ENCODE results near the gene NSG2.
A peak's percentile ranks its signal among the peaks of the same experiment; 100 is the strongest.
"Not testable (repeated sequence)": the region's sequence is repeated elsewhere in the genome, so short reads cannot be mapped to it uniquely, and the experiment has no call there.

The NSG2 gene

GRCh38 chr5:174011441-174011840, 34.1 kb upstream of the NSG2 start:
- no peak overlapping the region for H3K4me3 ChIP-seq (ENCODE audit: low read depth, low read length)
- DNase-seq (ENCODE audit: low read depth, low spot score): no peak
- in situ Hi-C loops (cut with HindIII; ENCODE audit: low sequenced_read_pairs): no loop called here
- TF ChIP-seq CTCF (IDR thresholded peaks at IDR 0.05; ENCODE audit: low read depth, low read length): no peak

- peak; percentile 51 for TF ChIP-seq CTCF (IDR thresholded peaks at IDR 0.05; ENCODE audit: low read depth, low read length)
- peak; percentile 42 for DNase-seq (ENCODE audit: low read depth, low spot score)
- H3K4me3 ChIP-seq (ENCODE audit: low read depth, low read length); in situ Hi-C loops (cut with HindIII; ENCODE audit: low sequenced_read_pairs): not testable (repeated sequence)
Measured at GRCh38 chr5:174020069-174020927, 25.2 kb upstream of the NSG2 start.

GRCh38 chr5:174020928-174021304, 24.6 kb upstream of the NSG2 start:
- H3K4me3 ChIP-seq (ENCODE audit: low read depth, low read length): no peak overlapping the region
- no peak for DNase-seq (ENCODE audit: low read depth, low spot score)
- in situ Hi-C loops (cut with HindIII; ENCODE audit: low sequenced_read_pairs): no loop called here
- no peak for TF ChIP-seq CTCF (IDR thresholded peaks at IDR 0.05; ENCODE audit: low read depth, low read length)

GRCh38 chr5:174022384-174023095, 23.0 kb upstream of the NSG2 start:
- no peak for DNase-seq (ENCODE audit: low read depth, low spot score)
- no peak for TF ChIP-seq CTCF (IDR thresholded peaks at IDR 0.05; ENCODE audit: low read depth, low read length)
- in situ Hi-C loops (cut with HindIII; ENCODE audit: low sequenced_read_pairs): no loop called here
- no peak overlapping the region for H3K4me3 ChIP-seq (ENCODE audit: low read depth, low read length)

GRCh38 chr5:174030286-174030685, 15.2 kb upstream of the NSG2 start:
- no peak overlapping the region for H3K4me3 ChIP-seq (ENCODE audit: low read depth, low read length)
- TF ChIP-seq CTCF (IDR thresholded peaks at IDR 0.05; ENCODE audit: low read depth, low read length): no peak
- no peak for DNase-seq (ENCODE audit: low read depth, low spot score)
- in situ Hi-C loops (cut with HindIII; ENCODE audit: low sequenced_read_pairs): no loop called here

- no peak overlapping the region for H3K4me3 ChIP-seq (ENCODE audit: low read depth, low read length)
- TF ChIP-seq CTCF (IDR thresholded peaks at IDR 0.05; ENCODE audit: low read depth, low read length): no peak
Measured at GRCh38 chr5:174044466-174045254, 846 bp upstream of the NSG2 start.

More at GRCh38 chr5:174044466-174045254, 846 bp upstream of the NSG2 start:
- no peak for DNase-seq (ENCODE audit: low read depth, low spot score)
- in situ Hi-C loops (cut with HindIII; ENCODE audit: low sequenced_read_pairs): no loop called here

Data from astrocyte of the spinal cord (primary cell).